D341Med (cell line): Measurements from ENCODE around the gene IPO13.

ENCODE experiments used
- DNase-seq: peaks from one replicate; pipeline ENCODE4 v3.0.0; 2012; ENCODE audit warnings: low spot score

The IPO13 gene

GRCh38 chr1:43931711-43932660, 14.8 kb upstream of the IPO13 start:
- no peak for DNase-seq

- no peak for DNase-seq
Measured at GRCh38 chr1:43932786-43933385, 13.9 kb upstream of the IPO13 start.

- no peak for DNase-seq
Measured at GRCh38 chr1:43933386-43934100, 13.2 kb upstream of the IPO13 start, which contains the start of gene ARTN. Gene ARTN, plus strand, starts transcription at chr1:43933801. Its CDS starts 1,856 bp downstream, at chr1:43935657.

- peak; percentile 84 for DNase-seq
Measured at GRCh38 chr1:43934101-43934985, 12.4 kb upstream of the IPO13 start.

- DNase-seq, result no peak
Measured at GRCh38 chr1:43934986-43935324, 11.8 kb upstream of the IPO13 start.

- no peak for DNase-seq
Measured at GRCh38 chr1:43935711-43936427, 10.9 kb upstream of the IPO13 start.

- DNase-seq, result no peak
Measured at GRCh38 chr1:43936431-43937151, 10.2 kb upstream of the IPO13 start.

- no peak for DNase-seq
Measured at GRCh38 chr1:43937179-43937865, 9.4 kb upstream of the IPO13 start.

- DNase-seq, result no peak
Measured at GRCh38 chr1:43938383-43938782, 8.4 kb upstream of the IPO13 start.

GRCh38 chr1:43938892-43939587, 7.7 kb upstream of the IPO13 start:
- DNase-seq, result no peak

- DNase-seq, result no peak
Measured at GRCh38 chr1:43942411-43942810, 4.3 kb upstream of the IPO13 start.

GRCh38 chr1:43944860-43945259, 1.9 kb upstream of the IPO13 start:
- no peak for DNase-seq

- DNase-seq, result no peak
Measured at GRCh38 chr1:43945674-43946235, 995 bp upstream of the IPO13 start.

GRCh38 chr1:43947061-43947873, 517 bp downstream of the IPO13 start:
- peak; percentile 38 for DNase-seq

GRCh38 chr1:43947874-43948437, 1.2 kb downstream of the IPO13 start:
- DNase-seq, result no peak

- no peak for DNase-seq
Measured at GRCh38 chr1:43949678-43950077, 2.9 kb downstream of the IPO13 start.
